MM.1S (cell line): ENCODE measurements around the gene ARHGAP26.

ENCODE experiments used
- DNase-seq: peaks from one replicate; pipeline ENCODE4 v3.0.0-alpha.2; 2015
- H2AFZ ChIP-seq: fragments of 300-600 bp; sonication (generic); 2 replicates; pipeline ENCODE4 v1.6.0; 2016; ENCODE audit warnings: antibody characterized with exemption, low read length
- H3F3A ChIP-seq: fragments of 300-600 bp; sonication (generic); 2 replicates; pipeline ENCODE4 v1.6.1; 2016; ENCODE audit warnings: mild to moderate bottlenecking, antibody characterized with exemption, low read length, moderate library complexity, mixed read lengths; ENCODE audit not compliant: insufficient read depth
- H3K27ac ChIP-seq: fragments of 300-600 bp; sonication (generic); 2 replicates; pipeline ENCODE4 v1.5.1; 2016; ENCODE audit warnings: mild to moderate bottlenecking, low read length
- H3K27me3 ChIP-seq: fragments of 300-600 bp; sonication (generic); replicated peaks from 2 replicates; pipeline ENCODE4 v1.6.0; 2016; ENCODE audit warnings: low read length; ENCODE audit not compliant: insufficient read depth
- H3K36me3 ChIP-seq: fragments of 300-600 bp; sonication (generic); replicated peaks from 2 replicates; pipeline ENCODE4 v1.6.1; 2016; ENCODE audit warnings: mild to moderate bottlenecking, low read length, mixed read lengths; ENCODE audit not compliant: insufficient read depth
- H3K4me1 ChIP-seq: fragments of 300-600 bp; sonication (generic); 2 replicates; pipeline ENCODE4 v1.6.1; 2016; ENCODE audit warnings: low read length, mixed read lengths
- H3K4me2 ChIP-seq: fragments of 300-600 bp; sonication (generic); 2 replicates; pipeline ENCODE4 v1.6.0; 2016; ENCODE audit warnings: low read depth, low read length
- H3K4me3 ChIP-seq: fragments of 300-600 bp; sonication (generic); 2 replicates; pipeline ENCODE4 v1.5.1; 2016; ENCODE audit warnings: low read length, mixed read lengths
- H3K79me2 ChIP-seq: fragments of 300-600 bp; sonication (generic); 2 replicates; pipeline ENCODE4 v1.6.1; 2016; ENCODE audit warnings: mixed run types, low read length, mixed read lengths
- H3K9ac ChIP-seq: fragments of 300-600 bp; sonication (generic); 2 replicates; pipeline ENCODE4 v1.6.1; 2016; ENCODE audit warnings: low read length, mixed read lengths
- H3K9me2 ChIP-seq: fragments of 300-600 bp; sonication (generic); replicated peaks from 2 replicates; pipeline ENCODE4 v1.6.1; 2016; ENCODE audit warnings: mild to moderate bottlenecking, low read length, mixed read lengths; ENCODE audit not compliant: insufficient read depth
- H3K9me3 ChIP-seq: fragments of 300-600 bp; sonication (generic); replicated peaks from 2 replicates; pipeline ENCODE4 v1.6.1; 2016; ENCODE audit warnings: mild to moderate bottlenecking, low read length, mixed read lengths; ENCODE audit not compliant: insufficient read depth
- H4K20me1 ChIP-seq: fragments of 300-600 bp; sonication (generic); 2 replicates; pipeline ENCODE4 v1.6.1; 2016; ENCODE audit warnings: mild to moderate bottlenecking, low read length, moderate library complexity, mixed read lengths; ENCODE audit not compliant: insufficient read depth
- CTCF ChIP-seq: fragments of 300-600 bp; sonication (generic); IDR thresholded peaks from 2 replicates; pipeline ENCODE4 v1.5.1; 2016; ENCODE audit warnings: antibody characterized with exemption, low read length, mixed read lengths
- EZH2 ChIP-seq: fragments of 300-600 bp; sonication (generic); optimal IDR thresholded peaks from 2 replicates; pipeline ENCODE3; 2017; ENCODE audit warnings: low read depth, mild to moderate bottlenecking, antibody characterized with exemption, low read length, mixed read lengths
- EZH2phosphoT487 ChIP-seq: fragments of 300-600 bp; sonication (generic); IDR thresholded peaks from 2 replicates; pipeline ENCODE4 v1.6.1; 2018; ENCODE audit warnings: antibody characterized with exemption, low read length

The ARHGAP26 gene

GRCh38 chr5:142772446-142773293, 2.5 kb downstream of the ARHGAP26 start:
- H3K27me3 ChIP-seq, result no peaks in the 10 kb centered on the region
- TF ChIP-seq CTCF, result no peak
- TF ChIP-seq EZH2phosphoT487, result no peak
- no peak for TF ChIP-seq EZH2
- no peak overlapping the region for H3K4me3 ChIP-seq
- H3K4me1 ChIP-seq, result peaks cover 21% of the 10 kb centered on the region
- H3K9me3 ChIP-seq, result no peaks in the 10 kb centered on the region
- H3K27ac ChIP-seq, result no peak overlapping the region
- no peaks in the 10 kb centered on the region for H4K20me1 ChIP-seq
- H2AFZ ChIP-seq, result no peak overlapping the region
- H3K4me2 ChIP-seq, result no peak overlapping the region
- 0 out of 2 replicates have a peak, but pooled peaks cover 6% of the 10 kb centered on the region for H3F3A ChIP-seq
- no peak overlapping the region for H3K9ac ChIP-seq
- DNase-seq, result no peak
- peaks cover 17% of the 10 kb centered on the region; the same call in 1 of the 2 replicates for H3K79me2 ChIP-seq
- no peaks in the 10 kb centered on the region for H3K36me3 ChIP-seq
- no peaks in the 10 kb centered on the region for H3K9me2 ChIP-seq

- TF ChIP-seq EZH2, result no peak
- no peak for TF ChIP-seq EZH2phosphoT487
- no peak for TF ChIP-seq CTCF
- Histone ChIP-seq H3K79me2 (peaks cover 27% of the 10 kb centered on the region), H4K20me1 (no peaks in the 10 kb centered on the region), H3K4me1 (0 out of 2 replicates have a peak, but pooled peaks cover 11% of the 10 kb centered on the region), H3K27me3 (no peaks in the 10 kb centered on the region), H3K9me2 (no peaks in the 10 kb centered on the region), H3F3A (no peaks in the 10 kb centered on the region), H3K36me3 (no peaks in the 10 kb centered on the region), H3K9ac (no peak overlapping the region), H2AFZ (no peak overlapping the region), H3K9me3 (no peaks in the 10 kb centered on the region), H3K4me2 (no peak overlapping the region), H3K27ac (no peak overlapping the region), H3K4me3 (no peak overlapping the region)
- no peak for DNase-seq
Observed at GRCh38 chr5:142777099-142777498, 6.9 kb downstream of the ARHGAP26 start.

- Histone ChIP-seq H3K9me2 (no peaks in the 10 kb centered on the region), H3K4me2 (no peak overlapping the region), H3K27me3 (no peaks in the 10 kb centered on the region), H3K9me3 (no peaks in the 10 kb centered on the region), H3K36me3 (no peaks in the 10 kb centered on the region), H3K27ac (no peak overlapping the region), H3K4me1 (peaks cover 8% of the 10 kb centered on the region), H4K20me1 (no peaks in the 10 kb centered on the region), H2AFZ (no peak overlapping the region), H3K4me3 (no peak overlapping the region), H3K79me2 (peaks cover 20% of the 10 kb centered on the region), H3K9ac (no peak overlapping the region), H3F3A (no peaks in the 10 kb centered on the region)
- TF ChIP-seq CTCF, result no peak
- TF ChIP-seq EZH2, result no peak
- TF ChIP-seq EZH2phosphoT487, result no peak
- no peak for DNase-seq
Observed at GRCh38 chr5:142777850-142778249, 7.7 kb downstream of the ARHGAP26 start.
